Activated CD4-positive, alpha-beta T cell treated with anti-CD3 and anti-CD28 coated beads for 36 hours (primary cell): Measurements from ENCODE around the gene CLDN20. TPM values are rescaled to one million over a fixed set of nuclear protein-coding genes. Genes with fewer than 3 reads are reported as not detected.
"Not testable (repeated sequence)": the region's sequence is repeated elsewhere in the genome, so short reads cannot be mapped to it uniquely, and the experiment has no call there.

Source experiments
- ATAC-seq: fragments of 200-7000 bp; cut with Tn5 transposase; one replicate; pipeline ENCODE4 v1.10.0; 2021; ENCODE audit warnings: mild to moderate bottlenecking, moderate library complexity
- CTCF ChIA-PET: fragments of 350-600 bp; sonication (Branson Sonifier 250); formaldehyde crosslinking; loops from one replicate; lab custom pipeline; 2021; ENCODE audit warnings: antibody characterized with exemption; lab: Charles Lee
- POLR2A ChIA-PET: fragments of 350-600 bp; sonication (Branson Sonifier 250); formaldehyde crosslinking; loops from one replicate; lab custom pipeline; 2021; ENCODE audit warnings: antibody characterized with exemption, inconsistent platforms; lab: Charles Lee
- DNase-seq: peaks from one replicate; pipeline ENCODE4 v3.0.0-alpha.2; 2020
- H3K27ac Mint-ChIP-seq: one replicate; pipeline ENCODE4 v1.8.0; 2021; ENCODE audit warnings: mixed read lengths
- H3K27me3 Mint-ChIP-seq: one replicate; pipeline ENCODE4 v1.8.0; 2021; ENCODE audit warnings: mixed read lengths
- H3K36me3 Mint-ChIP-seq: one replicate; pipeline ENCODE4 v1.8.0; 2021; ENCODE audit warnings: low read depth, mixed read lengths
- H3K4me1 Mint-ChIP-seq: one replicate; pipeline ENCODE4 v1.8.0; 2021; ENCODE audit warnings: mixed read lengths
- H3K4me3 Mint-ChIP-seq: one replicate; pipeline ENCODE4 v1.8.0; 2021; ENCODE audit warnings: mild to moderate bottlenecking, moderate library complexity, mixed read lengths
- H3K9me3 Mint-ChIP-seq: one replicate; pipeline ENCODE4 v1.8.0; 2021; ENCODE audit warnings: low read depth, mixed read lengths
- intact Hi-C, 2 experiments: fragments of 100-400 bp; cut with DNase I in 1 of 2; cut with micrococcal nuclease in 1 of 2; formaldehyde crosslinking; loops; one replicate each; pipeline versions ENCODE4 v1.14.2 to v1.15.1; 2022 to 2024; cut with DNase I, micrococcal nuclease
- total RNA-seq, 2 experiments: library from RNA; stranded (reverse); gene quantifications; one replicate each; pipeline ENCODE4 v1.2.3, GENCODE V29; 2021

Gene CLDN20
- total RNA-seq, 2 experiments from 2014 or later, result not detected

GRCh38 chr6:155228546-155229166, 35.2 kb upstream of the CLDN20 start:
- Mint-ChIP-seq H3K27ac (no peak overlapping the region), H3K36me3 (no peaks in the 10 kb centered on the region), H3K4me1 (peaks cover 14% of the 10 kb centered on the region), H3K27me3 (no peaks in the 10 kb centered on the region), H3K9me3 (no peaks in the 10 kb centered on the region), H3K4me3 (no peak overlapping the region)
- intact Hi-C loops, result no loop called here
- ATAC-seq, result no peak
- POLR2A ChIA-PET, result no interaction called here
- CTCF ChIA-PET, result interaction anchor here (0.5 kb wide), 1 partner anchor 334 kb away, joined by 3 read pairs; no protein-coding TSS in a partner anchor
- no peak for DNase-seq

- H3K27me3 Mint-ChIP-seq, H3K36me3 Mint-ChIP-seq, H3K9me3 Mint-ChIP-seq, H3K4me3 Mint-ChIP-seq, H3K4me1 Mint-ChIP-seq, intact Hi-C loops, DNase-seq, POLR2A ChIA-PET, ATAC-seq, H3K27ac Mint-ChIP-seq: not testable (repeated sequence)
- CTCF ChIA-PET, result interaction anchor here (1.5 kb wide), 1 partner anchor 51 kb away, joined by 3 read pairs; no protein-coding TSS in a partner anchor
Observed at GRCh38 chr6:155230975-155231374, 32.8 kb upstream of the CLDN20 start.

GRCh38 chr6:155232848-155233247, 31.0 kb upstream of the CLDN20 start:
- intact Hi-C loops, result no loop called here
- Mint-ChIP-seq H3K36me3 (peaks cover 2% of the 10 kb centered on the region), H3K9me3 (peaks cover under 1% of the 10 kb centered on the region), H3K27me3 (peaks cover 2% of the 10 kb centered on the region), H3K4me3 (no peak overlapping the region), H3K4me1 (no peaks in the 10 kb centered on the region), H3K27ac (no peak overlapping the region)
- CTCF ChIA-PET, result interaction anchor here (1.0 to 1.6 kb wide), 2 partner anchors 55 to 56 kb away, joined by 3 to 6 read pairs; no protein-coding TSS in a partner anchor
- POLR2A ChIA-PET, result no interaction called here
- no peak for ATAC-seq
- no peak for DNase-seq

GRCh38 chr6:155234167-155234566, 29.6 kb upstream of the CLDN20 start:
- Mint-ChIP-seq H3K27ac (no peak overlapping the region), H3K9me3 (peaks cover 7% of the 10 kb centered on the region), H3K36me3 (peaks cover 2% of the 10 kb centered on the region), H3K4me3 (no peak overlapping the region), H3K27me3 (peaks cover 6% of the 10 kb centered on the region), H3K4me1 (no peaks in the 10 kb centered on the region)
- CTCF ChIA-PET, result interaction anchor here (0.7 to 1.6 kb wide), 2 partner anchors 57 to 310 kb away, joined by 3 to 6 read pairs; no protein-coding TSS in a partner anchor
- DNase-seq, result no peak
- intact Hi-C loops, result no loop called here
- ATAC-seq, result no peak
- POLR2A ChIA-PET, result no interaction called here

GRCh38 chr6:155234687-155235086, 29.1 kb upstream of the CLDN20 start:
- ChIA-PET CTCF (interaction anchor here (0.6 to 1.6 kb wide), 4 partner anchors 8 to 167 kb away, joined by 3 to 5 read pairs (median 4); no protein-coding TSS in a partner anchor), POLR2A (no interaction called here)
- H3K4me1 Mint-ChIP-seq, result no peaks in the 10 kb centered on the region
- DNase-seq, result no peak
- no peak overlapping the region for H3K27ac Mint-ChIP-seq
- peaks cover 2% of the 10 kb centered on the region for H3K36me3 Mint-ChIP-seq
- ATAC-seq, result no peak
- H3K4me3 Mint-ChIP-seq, result no peak overlapping the region
- intact Hi-C loops, result no loop called here
- peaks cover 6% of the 10 kb centered on the region for H3K27me3 Mint-ChIP-seq
- peaks cover 7% of the 10 kb centered on the region for H3K9me3 Mint-ChIP-seq

GRCh38 chr6:155235087-155235486, 28.7 kb upstream of the CLDN20 start:
- peaks cover 7% of the 10 kb centered on the region for H3K9me3 Mint-ChIP-seq
- intact Hi-C loops, result no loop called here
- ATAC-seq (no peak), DNase-seq (no peak)
- ChIA-PET CTCF (interaction anchor here (0.6 to 1.6 kb wide), 4 partner anchors 8 to 168 kb away, joined by 3 to 5 read pairs (median 4); no protein-coding TSS in a partner anchor), POLR2A (no interaction called here)
- peaks cover 2% of the 10 kb centered on the region for H3K36me3 Mint-ChIP-seq
- peaks cover 6% of the 10 kb centered on the region for H3K27me3 Mint-ChIP-seq
- no peak overlapping the region for H3K4me3 Mint-ChIP-seq
- H3K27ac Mint-ChIP-seq, result no peak overlapping the region
- H3K4me1 Mint-ChIP-seq, result no peaks in the 10 kb centered on the region

GRCh38 chr6:155237613-155238012, 26.2 kb upstream of the CLDN20 start:
- Mint-ChIP-seq H3K36me3 (peaks cover 5% of the 10 kb centered on the region), H3K4me3 (no peak overlapping the region), H3K27me3 (peaks cover 6% of the 10 kb centered on the region), H3K4me1 (no peaks in the 10 kb centered on the region), H3K27ac (no peak overlapping the region), H3K9me3 (peaks cover 7% of the 10 kb centered on the region)
- ATAC-seq (no peak), DNase-seq (no peak)
- intact Hi-C loops, result no loop called here
- ChIA-PET POLR2A (no interaction called here), CTCF (interaction anchor here (0.7 kb wide), 1 partner anchor 84 kb away, joined by 3 read pairs; no protein-coding TSS in a partner anchor)

- Mint-ChIP-seq H3K9me3 (peaks cover 7% of the 10 kb centered on the region), H3K4me3 (no peak overlapping the region), H3K27me3 (peaks cover 6% of the 10 kb centered on the region), H3K27ac (no peak overlapping the region), H3K4me1 (no peaks in the 10 kb centered on the region), H3K36me3 (peaks cover 11% of the 10 kb centered on the region)
- ATAC-seq (no peak), DNase-seq (no peak)
- ChIA-PET POLR2A (no interaction called here), CTCF (interaction anchor here (1.7 kb wide), 1 partner anchor 64 kb away, joined by 6 read pairs; no protein-coding TSS in a partner anchor)
- intact Hi-C loops, result no loop called here
Observed at GRCh38 chr6:155240905-155241600, 22.8 kb upstream of the CLDN20 start.

GRCh38 chr6:155241966-155242365, 21.8 kb upstream of the CLDN20 start:
- CTCF ChIA-PET, result no interaction called here
- Mint-ChIP-seq H3K9me3 (peaks cover 7% of the 10 kb centered on the region), H3K4me3 (no peak overlapping the region), H3K27me3 (peaks cover 4% of the 10 kb centered on the region), H3K27ac (no peak overlapping the region), H3K36me3 (peaks cover 15% of the 10 kb centered on the region), H3K4me1 (no peaks in the 10 kb centered on the region)
- DNase-seq (no peak), ATAC-seq (no peak)
- intact Hi-C loops, result no loop called here
- POLR2A ChIA-PET, result no interaction called here

GRCh38 chr6:155244434-155244833, 19.4 kb upstream of the CLDN20 start:
- H3K27me3 Mint-ChIP-seq, result no peaks in the 10 kb centered on the region
- intact Hi-C loops, result no loop called here
- peaks cover 28% of the 10 kb centered on the region for H3K36me3 Mint-ChIP-seq
- CTCF ChIA-PET, result no interaction called here
- ATAC-seq, result no peak
- no peak overlapping the region for H3K4me3 Mint-ChIP-seq
- no peaks in the 10 kb centered on the region for H3K4me1 Mint-ChIP-seq
- no peak for DNase-seq
- H3K9me3 Mint-ChIP-seq, result no peaks in the 10 kb centered on the region
- no peak overlapping the region for H3K27ac Mint-ChIP-seq
- POLR2A ChIA-PET, result no interaction called here

- no peak for DNase-seq
- peaks cover 30% of the 10 kb centered on the region for H3K36me3 Mint-ChIP-seq
- ATAC-seq, result no peak
- H3K9me3 Mint-ChIP-seq, result no peaks in the 10 kb centered on the region
- no peak overlapping the region for H3K27ac Mint-ChIP-seq
- CTCF ChIA-PET, result interaction anchor here (1.0 kb wide), 1 partner anchor 68 kb away, joined by 3 read pairs; no protein-coding TSS in a partner anchor
- H3K4me1 Mint-ChIP-seq, result no peaks in the 10 kb centered on the region
- no peaks in the 10 kb centered on the region for H3K27me3 Mint-ChIP-seq
- intact Hi-C loops, result no loop called here
- no peak overlapping the region for H3K4me3 Mint-ChIP-seq
- POLR2A ChIA-PET, result no interaction called here
Observed at GRCh38 chr6:155245193-155245592, 18.6 kb upstream of the CLDN20 start.
